NCI-H2171 treated with DMSO at 0.1 percent for 48 hours (cell line): Measurements from ENCODE around the gene HS2ST1.
"Not testable (repeated sequence)": the region's sequence is repeated elsewhere in the genome, so short reads cannot be mapped to it uniquely, and the experiment has no call there.

Source experiments
- DNase-seq: peaks from one replicate; lab custom pipeline; 2025; lab: John Stamatoyannopoulos, UW

The HS2ST1 gene

DNA sequence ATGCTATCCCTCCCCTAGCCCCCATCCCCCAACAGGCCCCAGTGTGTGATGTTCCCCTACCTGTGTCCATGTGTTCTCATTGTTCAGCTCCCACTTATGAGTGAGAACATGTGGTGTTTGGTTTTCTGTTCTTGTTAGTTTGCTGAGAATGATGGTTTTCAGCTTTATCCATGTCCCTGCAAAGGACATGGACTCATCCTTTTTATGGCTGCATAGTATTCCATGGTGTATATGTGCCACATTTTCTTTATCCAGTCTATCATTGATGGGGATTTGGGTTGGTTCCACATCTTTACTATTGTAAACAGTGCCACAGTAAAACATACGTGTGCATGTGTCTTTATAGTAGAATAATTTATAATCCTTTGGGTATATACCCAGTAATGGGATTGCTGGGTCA is 152.3 kb downstream of the HS2ST1 start:
- not testable (repeated sequence) for DNase-seq

DNA sequence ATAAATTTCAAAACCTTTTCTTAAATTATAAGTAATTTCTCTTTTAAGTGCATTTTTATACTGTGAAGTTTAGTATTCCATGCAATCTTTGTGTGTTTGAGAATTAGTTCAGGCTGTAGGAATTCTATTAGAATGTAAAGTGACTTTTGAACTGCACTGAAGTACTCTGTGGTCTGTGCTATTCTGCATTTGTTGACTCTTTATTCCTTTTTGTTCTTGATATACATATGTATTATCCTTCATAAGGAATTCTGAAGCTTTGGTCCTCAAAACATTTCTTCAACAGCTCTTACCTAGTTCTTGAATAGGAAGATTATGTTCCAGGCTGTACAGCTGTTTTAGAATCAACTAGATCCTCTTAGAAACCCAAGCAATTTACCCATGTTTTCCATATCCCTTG is 158.0 kb downstream of the HS2ST1 start:
- no peak for DNase-seq

- DNase-seq = no peak
These were observed 158.5 kb downstream of the HS2ST1 start for GRCh38 chr1:87072904-87073303.

DNA sequence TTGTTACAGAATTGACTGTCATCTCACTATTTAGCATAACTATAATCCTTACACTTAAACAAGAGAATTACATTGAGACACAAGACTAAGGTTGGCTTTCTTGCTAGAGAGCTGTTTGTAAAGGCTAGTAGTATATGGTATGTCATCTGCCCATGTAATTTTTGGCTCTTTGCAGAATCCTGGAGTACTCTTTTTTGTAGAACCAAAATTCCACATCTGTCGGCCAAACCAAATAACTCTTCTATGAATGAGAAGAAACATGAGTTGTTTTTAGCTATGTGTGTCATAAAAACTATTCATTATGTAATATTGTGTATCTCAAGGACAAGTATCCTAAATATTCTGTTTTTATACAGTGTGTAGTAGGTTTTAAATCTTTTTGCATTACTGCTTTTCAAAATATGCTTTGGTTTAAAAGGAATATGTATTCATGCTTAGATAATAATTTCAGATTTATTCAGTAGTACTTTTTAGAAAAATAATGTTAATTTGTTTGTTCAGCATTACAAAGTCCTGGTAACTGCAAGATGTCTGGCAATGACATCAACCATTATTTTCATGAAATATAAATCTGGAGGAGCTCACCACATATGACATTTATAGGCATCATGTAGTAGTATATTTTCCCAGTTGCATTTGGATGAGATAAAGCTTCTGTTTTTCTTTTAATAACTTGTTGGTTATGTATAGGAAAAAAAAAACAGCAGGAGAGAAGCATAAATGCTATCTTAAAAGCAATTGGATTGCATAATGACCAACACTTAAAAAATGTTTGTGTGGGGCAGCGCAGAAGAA is 159.8 kb downstream of the HS2ST1 start:
- no peak for DNase-seq

- no peak for DNase-seq
These were observed 163.7 kb downstream of the HS2ST1 start for GRCh38 chr1:87077959-87078639.

DNA sequence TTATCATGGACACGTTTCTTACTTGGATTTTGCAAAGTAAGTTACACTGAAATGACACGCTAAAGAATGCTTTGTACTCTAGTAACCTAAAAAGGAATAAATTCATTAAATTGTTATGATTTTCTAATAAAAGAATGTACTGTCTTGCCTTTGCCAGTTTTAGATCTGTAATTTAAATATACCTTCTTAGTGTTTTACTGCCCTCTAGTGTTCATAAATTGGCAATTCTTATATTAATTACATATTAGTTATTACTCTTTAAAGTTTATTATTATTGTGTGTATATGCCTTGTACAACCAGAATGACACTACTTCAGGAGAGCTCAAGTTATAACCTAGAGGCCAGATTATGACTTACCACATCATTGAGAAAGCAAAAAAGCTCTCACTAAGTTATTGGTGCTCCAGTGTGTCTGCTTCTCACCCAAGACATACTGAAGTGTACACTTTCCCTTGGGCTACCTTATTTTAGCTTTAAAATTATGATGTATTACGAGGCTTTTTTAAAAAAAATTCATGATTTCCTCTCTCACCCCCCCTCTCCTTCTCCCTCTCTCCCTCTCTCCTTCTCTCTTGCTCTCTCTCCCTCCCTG is 169.9 kb downstream of the HS2ST1 start:
- peak; percentile 59 for DNase-seq

DNA sequence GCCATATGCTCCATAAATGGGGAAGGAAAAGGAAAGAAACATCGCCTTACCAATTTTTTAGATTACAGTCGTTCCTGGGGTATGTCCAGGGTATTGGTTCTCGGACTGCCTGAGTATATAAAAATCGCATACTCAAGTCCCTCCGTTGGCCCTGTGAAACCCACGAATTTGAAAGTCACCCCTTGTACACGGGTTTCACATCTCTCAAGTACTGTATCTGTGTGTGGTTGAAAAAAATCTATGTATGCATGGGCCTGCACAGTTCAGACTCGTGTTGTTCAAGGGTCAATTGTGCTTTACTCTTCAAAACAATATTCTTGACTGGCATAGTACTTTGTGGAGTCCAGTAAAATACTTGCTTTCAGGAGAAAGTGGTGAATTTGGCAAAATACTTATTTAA is 171.7 kb downstream of the HS2ST1 start:
- DNase-seq = no peak

- DNase-seq = no peak
These were observed 174.8 kb downstream of the HS2ST1 start for GRCh38 chr1:87089070-87089736.

GRCh38 chr1:87089823-87090222 is 175.4 kb downstream of the HS2ST1 start:
- DNase-seq = no peak

- no peak for DNase-seq
These were observed 177.0 kb downstream of the HS2ST1 start for GRCh38 chr1:87091425-87091824.

- DNase-seq = no peak
These were observed 178.4 kb downstream of the HS2ST1 start for GRCh38 chr1:87092846-87093245.

DNA sequence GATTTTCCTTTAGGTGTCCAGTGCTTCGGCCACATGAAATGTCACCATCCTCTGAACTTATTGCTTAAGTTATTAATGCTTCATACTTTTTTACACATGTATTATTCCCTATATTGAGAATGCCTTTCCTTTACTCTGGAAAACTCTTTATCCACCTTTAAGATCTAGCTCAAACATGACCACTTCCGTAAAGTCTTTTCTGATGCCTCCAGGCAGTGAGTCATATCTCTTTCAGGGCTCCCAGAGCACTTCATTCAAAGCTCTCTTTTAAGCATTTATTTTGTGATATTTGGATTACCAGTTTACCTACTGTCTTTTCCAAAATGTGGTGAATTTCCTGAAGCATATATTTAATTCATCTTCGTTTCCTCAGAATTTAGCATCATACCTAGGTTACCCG is 178.9 kb downstream of the HS2ST1 start:
- DNase-seq = no peak

- DNase-seq = no peak
These were observed 179.8 kb downstream of the HS2ST1 start for GRCh38 chr1:87094238-87094637.

GRCh38 chr1:87100271-87100670 is 185.8 kb downstream of the HS2ST1 start:
- no peak for DNase-seq

- DNase-seq = no peak
These were observed 188.6 kb downstream of the HS2ST1 start for GRCh38 chr1:87103074-87103473.

- no peak for DNase-seq
These were observed 189.7 kb downstream of the HS2ST1 start for GRCh38 chr1:87104140-87104539.

DNA sequence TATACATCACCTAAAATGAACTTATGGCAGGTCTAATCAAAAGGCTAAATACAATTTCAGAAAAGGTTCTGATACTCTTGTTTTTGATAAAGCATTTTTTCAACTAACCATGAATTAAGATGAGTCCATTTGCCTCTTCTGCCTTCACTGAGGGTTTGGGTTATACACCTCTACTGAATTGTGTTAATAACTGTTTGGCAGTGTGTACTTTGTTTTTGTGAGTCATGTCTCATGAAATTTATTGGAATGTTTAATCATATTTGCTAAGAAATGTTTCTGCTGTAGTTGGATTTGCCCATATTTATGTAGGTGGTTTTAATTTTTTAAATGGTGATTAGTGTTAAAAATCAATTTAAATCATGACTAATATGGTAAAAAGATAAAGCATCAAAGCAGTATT is 190.5 kb downstream of the HS2ST1 start:
- DNase-seq = no peak

DNA sequence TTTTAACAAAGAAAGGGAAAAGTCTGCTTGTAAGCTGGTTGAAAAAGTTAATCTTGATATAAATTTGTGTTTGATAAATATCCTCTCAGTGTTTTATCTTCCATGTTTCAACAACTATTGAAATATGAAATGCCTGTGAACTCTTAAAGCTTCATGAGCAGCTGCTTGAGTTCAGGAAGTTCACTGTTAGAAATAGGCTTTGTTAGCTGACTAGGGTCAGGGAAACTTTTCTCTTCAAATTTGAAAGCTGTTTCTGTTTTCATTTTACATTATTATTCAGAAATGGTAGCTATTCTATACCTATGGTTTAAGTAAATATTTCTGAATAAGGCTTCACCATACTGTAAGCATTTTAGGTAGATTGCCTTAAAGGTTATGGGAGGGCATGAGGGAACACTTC is 191.7 kb downstream of the HS2ST1 start:
- no peak for DNase-seq

DNA sequence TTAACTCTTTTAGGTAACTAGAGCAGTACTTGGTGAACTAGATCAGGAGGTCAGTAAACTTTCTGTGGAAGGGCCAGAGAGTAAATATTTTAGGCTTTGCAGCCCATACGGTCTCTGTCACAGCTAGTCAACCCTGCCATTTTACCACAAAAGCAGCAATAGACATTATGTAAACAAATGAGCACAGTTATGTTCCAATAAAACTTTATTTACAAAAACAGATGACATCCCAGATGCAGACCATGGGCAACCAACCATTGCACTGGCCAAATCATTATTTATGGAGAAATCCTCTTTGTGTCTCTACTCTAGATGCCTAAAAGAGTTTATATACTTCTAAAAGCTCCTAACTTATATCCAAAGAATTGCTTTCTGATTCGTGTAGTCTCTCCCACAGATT is 192.4 kb downstream of the HS2ST1 start:
- no peak for DNase-seq

GRCh38 chr1:87108228-87108627 is 193.8 kb downstream of the HS2ST1 start:
- DNase-seq = no peak

GRCh38 chr1:87108814-87109411 is 194.5 kb downstream of the HS2ST1 start:
- DNase-seq = no peak

DNA sequence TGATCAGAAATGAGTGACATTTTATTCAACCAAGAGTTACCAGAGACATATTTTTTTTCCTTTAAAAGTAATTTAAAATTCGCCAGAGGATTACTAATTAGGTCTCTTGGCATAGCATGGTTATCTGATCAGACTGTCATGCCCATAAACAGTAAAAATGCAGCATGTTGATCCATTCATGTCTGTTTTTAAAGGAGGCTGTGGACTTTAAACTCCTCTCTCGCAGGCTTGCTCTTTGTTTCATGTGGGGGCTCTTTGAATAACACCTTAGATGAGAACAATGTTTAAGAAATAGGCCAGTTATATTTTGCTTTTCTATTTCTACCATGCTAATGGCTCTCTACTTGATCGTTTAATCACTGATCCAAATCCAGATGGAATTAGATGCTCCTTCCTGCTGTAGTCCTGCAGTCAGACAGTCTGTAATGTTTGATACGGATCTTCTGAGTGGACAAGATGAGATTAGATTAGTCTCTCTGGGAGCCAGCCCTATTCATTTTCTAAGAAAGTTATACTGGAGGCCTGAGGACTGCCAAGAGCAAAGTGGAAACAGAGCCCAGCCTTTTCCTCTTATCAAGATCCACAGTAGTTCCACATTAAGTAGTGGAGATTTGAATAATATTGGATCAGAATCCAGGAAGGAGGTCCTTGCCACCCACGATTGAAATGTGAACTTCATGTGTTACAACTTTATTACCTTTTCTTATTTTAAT is 197.4 kb downstream of the HS2ST1 start:
- no peak for DNase-seq
